Measurements from ENCODE around the gene MAGI2.
"Not testable (repeated sequence)": the region's sequence is repeated elsewhere in the genome, so short reads cannot be mapped to it uniquely, and the experiment has no call there.

The MAGI2 gene

DNA sequence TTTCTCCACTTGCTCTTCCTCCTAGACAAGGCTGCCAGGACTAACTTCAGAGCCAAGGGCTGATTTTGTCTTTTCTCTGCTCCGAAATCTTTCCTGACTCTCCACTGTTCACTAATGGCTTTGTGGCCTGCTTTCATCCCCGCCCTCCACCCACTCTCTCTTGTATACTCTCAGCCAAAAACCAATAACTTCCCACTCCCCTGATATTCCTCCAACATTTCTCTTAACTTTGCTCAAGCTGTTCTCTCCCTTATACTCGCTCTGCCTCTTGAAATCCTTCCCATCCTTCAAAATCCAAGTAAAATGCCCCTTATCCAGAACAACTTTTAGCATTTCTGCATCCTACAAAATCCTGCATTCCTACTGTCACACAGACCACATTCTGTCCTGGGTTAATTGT lies 1440.1 kb downstream of the MAGI2 start:
- Histone ChIP-seq H3K27ac (ENCODE audit: low read depth, low read length) (no peak overlapping the region), H3K4me1 (ENCODE audit: control insufficient read depth in 5 of 5, insufficient read depth in 5 of 5, low read length in 5 of 5) (peaks cover 0 to 15% (median 9%) of the 10 kb centered on the region in 5 donors), H3K4me3 (ENCODE audit: low read depth in 1 of 5, low read length in 5 of 5) (no peak overlapping the region), H3K27me3 (ENCODE audit: control insufficient read depth in 5 of 5, insufficient read depth in 4 of 5, low read length in 5 of 5) (no peaks in the 10 kb centered on the region), H3K9ac (ENCODE audit: low read length in 5 of 5) (no peak overlapping the region), H3K9me3 (ENCODE audit: control insufficient read depth in 5 of 5, low read length in 5 of 5) (no peaks in the 10 kb centered on the region), H3K36me3 (ENCODE audit: control insufficient read depth in 5 of 5, insufficient read depth in 5 of 5, low read length in 5 of 5) (no peaks in the 10 kb centered on the region)

DNA sequence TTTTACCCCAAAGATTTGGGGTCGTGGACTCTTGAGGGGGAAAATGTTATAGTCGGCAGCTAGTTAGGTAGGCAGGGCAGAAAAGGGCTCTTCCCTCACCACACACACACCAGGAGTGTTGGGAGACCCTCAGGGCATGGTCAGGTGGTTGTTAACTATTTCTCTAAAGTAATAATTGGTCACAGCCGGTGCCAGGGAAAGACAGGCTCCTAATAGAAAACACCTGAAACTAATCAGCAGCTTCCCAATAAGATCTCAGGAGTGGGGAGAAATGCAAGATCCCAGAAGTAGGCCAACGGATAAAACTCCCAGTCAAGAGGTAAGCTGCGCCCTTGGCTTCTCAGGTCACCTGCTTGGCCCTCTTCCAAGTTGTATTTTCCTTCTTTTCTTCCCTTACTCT lies 1441.8 kb downstream of the MAGI2 start:
- Histone ChIP-seq H3K4me1 (ENCODE audit: control insufficient read depth in 5 of 5, insufficient read depth in 5 of 5, low read length in 5 of 5) (peaks cover 0 to 2% (median 0%) of the 10 kb centered on the region in 5 donors), H3K9me3 (ENCODE audit: control insufficient read depth in 5 of 5, low read length in 5 of 5) (no peaks in the 10 kb centered on the region), H3K4me3 (ENCODE audit: low read depth in 1 of 5, low read length in 5 of 5) (no peak overlapping the region), H3K27me3 (ENCODE audit: control insufficient read depth in 5 of 5, insufficient read depth in 4 of 5, low read length in 5 of 5) (no peaks in the 10 kb centered on the region), H3K9ac (ENCODE audit: low read length in 5 of 5) (no peak overlapping the region), H3K36me3 (ENCODE audit: control insufficient read depth in 5 of 5, insufficient read depth in 5 of 5, low read length in 5 of 5) (no peaks in the 10 kb centered on the region), H3K27ac (ENCODE audit: low read depth, low read length) (no peak overlapping the region)

DNA sequence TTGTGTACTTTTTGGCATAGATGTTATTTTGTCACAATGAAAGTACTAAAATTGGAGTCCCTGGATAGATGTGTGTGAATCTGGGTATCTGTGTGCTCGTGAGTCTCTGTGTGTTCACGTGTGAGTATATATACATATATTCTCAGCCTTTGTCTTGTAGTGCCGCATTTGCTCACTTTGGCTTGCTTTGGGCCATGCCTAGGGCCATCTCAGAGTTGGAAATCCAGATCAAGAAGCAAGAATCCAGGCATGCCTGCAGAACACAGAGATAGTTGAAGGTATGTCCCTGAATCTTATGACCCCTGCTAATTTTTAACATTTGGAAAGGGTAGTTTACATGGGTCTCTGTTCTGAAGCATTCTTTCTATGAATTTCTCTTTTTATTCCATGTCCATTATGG lies 1446.2 kb downstream of the MAGI2 start:
- no peak overlapping the region for H3K9ac ChIP-seq (ENCODE audit: low read length in 5 of 5)
- no peaks in the 10 kb centered on the region for H3K27me3 ChIP-seq (ENCODE audit: control insufficient read depth in 5 of 5, insufficient read depth in 4 of 5, low read length in 5 of 5)
- H3K36me3 ChIP-seq (ENCODE audit: control insufficient read depth in 5 of 5, insufficient read depth in 5 of 5, low read length in 5 of 5): no peaks in the 10 kb centered on the region
- no peaks in the 10 kb centered on the region for H3K9me3 ChIP-seq (ENCODE audit: control insufficient read depth in 5 of 5, low read length in 5 of 5)
- H3K27ac ChIP-seq (ENCODE audit: low read depth, low read length): no peak overlapping the region
- H3K4me1 ChIP-seq (ENCODE audit: control insufficient read depth in 5 of 5, insufficient read depth in 5 of 5, low read length in 5 of 5): no peaks in the 10 kb centered on the region
- H3K4me3 ChIP-seq (ENCODE audit: low read depth in 1 of 5, low read length in 5 of 5): no peak overlapping the region

DNA sequence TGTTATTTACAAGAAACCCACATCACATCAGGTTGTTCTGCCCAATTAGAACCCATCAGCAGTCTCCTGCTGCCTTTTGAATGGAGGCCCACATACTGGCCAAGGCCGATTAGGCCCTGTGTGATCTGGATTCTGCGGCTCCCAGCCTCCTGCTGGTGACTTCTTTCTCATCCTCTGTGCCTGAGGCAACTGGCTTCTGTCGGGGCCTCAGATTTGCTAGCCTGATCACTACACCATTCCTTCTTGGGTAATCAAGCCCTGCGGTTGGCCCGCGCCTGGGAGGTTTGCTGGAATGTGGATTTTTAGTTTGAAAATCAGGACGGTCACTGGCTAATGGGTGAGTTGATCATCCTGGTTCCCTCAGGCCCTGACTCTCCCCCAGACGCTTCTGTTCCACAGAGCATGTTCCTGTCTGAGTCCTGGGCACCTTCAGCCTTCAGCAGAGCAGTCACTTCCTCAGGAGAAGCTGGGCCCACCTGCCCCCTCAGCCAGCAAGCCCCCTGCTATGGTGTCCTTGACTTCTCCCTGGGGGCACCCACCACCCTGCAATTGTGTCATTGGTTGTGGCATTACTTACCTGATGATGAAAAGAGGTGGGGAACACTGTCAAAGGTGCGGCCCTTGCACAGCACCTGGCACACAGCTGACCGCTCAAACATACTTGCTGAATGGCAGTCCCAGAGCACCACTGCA lies 1447.3 kb downstream of the MAGI2 start:
- no peak overlapping the region for H3K9ac ChIP-seq (ENCODE audit: low read length in 5 of 5)
- H3K27me3 ChIP-seq (ENCODE audit: control insufficient read depth in 5 of 5, insufficient read depth in 4 of 5, low read length in 5 of 5): no peaks in the 10 kb centered on the region
- H3K4me1 ChIP-seq (ENCODE audit: control insufficient read depth in 5 of 5, insufficient read depth in 5 of 5, low read length in 5 of 5): no peaks in the 10 kb centered on the region
- no peak overlapping the region for H3K4me3 ChIP-seq (ENCODE audit: low read depth in 1 of 5, low read length in 5 of 5)
- no peaks in the 10 kb centered on the region for H3K9me3 ChIP-seq (ENCODE audit: control insufficient read depth in 5 of 5, low read length in 5 of 5)
- H3K36me3 ChIP-seq (ENCODE audit: control insufficient read depth in 5 of 5, insufficient read depth in 5 of 5, low read length in 5 of 5): no peaks in the 10 kb centered on the region
- no peak overlapping the region for H3K27ac ChIP-seq (ENCODE audit: low read depth, low read length)

DNA sequence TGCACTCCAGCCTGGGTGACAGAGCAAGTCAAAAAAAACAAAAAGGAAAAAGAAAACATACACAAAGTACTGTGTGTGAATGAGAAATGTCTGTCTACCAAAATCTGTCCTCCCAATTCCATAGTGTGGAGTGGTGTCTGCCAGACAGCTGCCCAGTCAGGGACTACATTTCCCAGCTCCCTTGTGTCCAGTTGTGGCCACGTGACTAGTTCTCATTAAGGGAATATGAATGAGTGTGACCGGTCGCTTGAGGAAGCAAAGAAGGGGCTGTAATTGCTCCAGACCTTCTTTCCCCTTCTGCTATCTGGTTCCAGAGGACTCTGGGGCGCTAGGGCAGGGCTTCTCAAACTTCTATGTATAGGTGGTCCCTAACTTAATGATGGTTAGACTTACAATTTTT lies 1450.8 kb downstream of the MAGI2 start:
- Histone ChIP-seq H3K4me3 (ENCODE audit: low read depth in 1 of 5, low read length in 5 of 5) (no peak overlapping the region), H3K4me1 (ENCODE audit: control insufficient read depth in 5 of 5, insufficient read depth in 5 of 5, low read length in 5 of 5) (no peaks in the 10 kb centered on the region), H3K9me3 (ENCODE audit: control insufficient read depth in 5 of 5, low read length in 5 of 5) (peaks cover 0 to 4% (median 0%) of the 10 kb centered on the region in 5 donors), H3K27me3 (ENCODE audit: control insufficient read depth in 5 of 5, insufficient read depth in 4 of 5, low read length in 5 of 5) (no peaks in the 10 kb centered on the region), H3K36me3 (ENCODE audit: control insufficient read depth in 5 of 5, insufficient read depth in 5 of 5, low read length in 5 of 5) (no peaks in the 10 kb centered on the region), H3K9ac (ENCODE audit: low read length in 5 of 5) (no peak overlapping the region), H3K27ac (ENCODE audit: low read depth, low read length) (no peak overlapping the region)

DNA sequence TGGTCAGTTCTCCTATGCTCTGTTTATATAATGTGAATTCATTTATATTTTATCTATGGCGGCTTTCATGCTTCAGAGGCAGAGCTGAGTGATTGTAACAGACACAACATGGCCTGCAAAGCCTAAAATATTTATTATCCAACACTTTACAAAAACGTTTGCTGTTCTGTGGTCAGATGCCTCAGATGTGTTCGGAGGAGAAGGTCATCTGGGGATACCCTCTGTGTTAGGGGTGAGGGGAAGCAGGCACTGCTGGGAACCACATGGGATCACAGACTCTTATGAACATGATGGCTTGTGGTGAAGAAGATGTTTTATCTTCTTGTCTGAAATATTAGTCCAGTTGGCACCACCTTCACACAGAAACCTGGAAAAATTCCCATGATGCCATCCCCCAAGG lies 1451.4 kb downstream of the MAGI2 start:
- no peaks in the 10 kb centered on the region for H3K36me3 ChIP-seq (ENCODE audit: control insufficient read depth in 5 of 5, insufficient read depth in 5 of 5, low read length in 5 of 5)
- no peak overlapping the region for H3K27ac ChIP-seq (ENCODE audit: low read depth, low read length)
- H3K4me3 ChIP-seq (ENCODE audit: low read depth in 1 of 5, low read length in 5 of 5): no peak overlapping the region
- H3K9ac ChIP-seq (ENCODE audit: low read length in 5 of 5): no peak overlapping the region
- H3K4me1 ChIP-seq (ENCODE audit: control insufficient read depth in 5 of 5, insufficient read depth in 5 of 5, low read length in 5 of 5): no peaks in the 10 kb centered on the region
- H3K27me3 ChIP-seq (ENCODE audit: control insufficient read depth in 5 of 5, insufficient read depth in 4 of 5, low read length in 5 of 5): no peaks in the 10 kb centered on the region
- peaks cover 0 to 4% (median 0%) of the 10 kb centered on the region in 5 donors for H3K9me3 ChIP-seq (ENCODE audit: control insufficient read depth in 5 of 5, low read length in 5 of 5)

DNA sequence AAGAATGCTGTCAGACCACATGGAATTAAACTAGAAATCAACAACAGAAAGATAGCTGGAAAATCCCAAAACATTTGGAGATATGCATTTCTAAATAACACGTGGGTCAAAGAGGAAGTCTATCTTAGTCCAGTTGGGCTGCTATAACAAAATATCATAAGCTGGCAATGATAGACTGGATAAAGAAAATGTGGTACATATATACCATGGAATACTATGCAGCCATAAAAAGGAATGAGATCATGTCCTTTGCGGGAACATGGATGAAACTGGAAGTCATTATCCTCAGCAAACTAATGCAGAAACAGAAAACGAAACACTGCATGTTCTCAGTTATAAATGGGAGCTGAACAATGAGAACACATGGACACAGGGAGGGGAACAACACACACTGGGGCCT lies 1454.3 kb downstream of the MAGI2 start:
- not testable (repeated sequence) for H3K27me3 ChIP-seq (ENCODE audit: control insufficient read depth in 5 of 5, insufficient read depth in 4 of 5, low read length in 5 of 5); H3K27ac ChIP-seq (ENCODE audit: low read depth, low read length); H3K36me3 ChIP-seq (ENCODE audit: control insufficient read depth in 5 of 5, insufficient read depth in 5 of 5, low read length in 5 of 5); H3K9ac ChIP-seq (ENCODE audit: low read length in 5 of 5); H3K4me1 ChIP-seq (ENCODE audit: control insufficient read depth in 5 of 5, insufficient read depth in 5 of 5, low read length in 5 of 5); H3K4me3 ChIP-seq (ENCODE audit: low read depth in 1 of 5, low read length in 5 of 5); H3K9me3 ChIP-seq (ENCODE audit: control insufficient read depth in 5 of 5, low read length in 5 of 5)

DNA sequence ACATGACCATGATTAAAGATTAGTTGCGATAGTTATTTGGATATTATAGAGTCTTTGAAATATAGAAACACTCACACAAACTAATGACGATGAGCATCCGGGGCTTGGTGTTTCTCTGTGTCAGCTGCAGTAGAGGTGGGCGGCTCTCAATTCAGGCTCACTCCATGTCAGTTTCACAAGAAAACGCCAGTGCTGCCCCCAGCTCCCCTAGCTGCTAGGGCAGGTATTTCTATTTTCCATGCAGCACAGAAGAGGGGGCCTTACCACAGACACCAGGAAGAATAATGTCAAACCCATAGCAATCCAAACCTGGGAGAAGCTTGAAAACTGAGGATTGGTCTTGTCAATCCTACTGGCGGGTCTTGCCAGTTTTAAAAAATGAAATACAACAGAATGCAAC lies 1457.8 kb downstream of the MAGI2 start:
- H3K9me3 ChIP-seq (ENCODE audit: control insufficient read depth in 5 of 5, low read length in 5 of 5): peaks cover 0 to 4% (median 0%) of the 10 kb centered on the region in 5 donors
- H3K27me3 ChIP-seq (ENCODE audit: control insufficient read depth in 5 of 5, insufficient read depth in 4 of 5, low read length in 5 of 5): no peaks in the 10 kb centered on the region
- H3K4me3 ChIP-seq (ENCODE audit: low read depth in 1 of 5, low read length in 5 of 5): no peak overlapping the region
- no peaks in the 10 kb centered on the region for H3K4me1 ChIP-seq (ENCODE audit: control insufficient read depth in 5 of 5, insufficient read depth in 5 of 5, low read length in 5 of 5)
- no peak overlapping the region for H3K9ac ChIP-seq (ENCODE audit: low read length in 5 of 5)
- H3K36me3 ChIP-seq (ENCODE audit: control insufficient read depth in 5 of 5, insufficient read depth in 5 of 5, low read length in 5 of 5): no peaks in the 10 kb centered on the region
- no peak overlapping the region for H3K27ac ChIP-seq (ENCODE audit: low read depth, low read length)

DNA sequence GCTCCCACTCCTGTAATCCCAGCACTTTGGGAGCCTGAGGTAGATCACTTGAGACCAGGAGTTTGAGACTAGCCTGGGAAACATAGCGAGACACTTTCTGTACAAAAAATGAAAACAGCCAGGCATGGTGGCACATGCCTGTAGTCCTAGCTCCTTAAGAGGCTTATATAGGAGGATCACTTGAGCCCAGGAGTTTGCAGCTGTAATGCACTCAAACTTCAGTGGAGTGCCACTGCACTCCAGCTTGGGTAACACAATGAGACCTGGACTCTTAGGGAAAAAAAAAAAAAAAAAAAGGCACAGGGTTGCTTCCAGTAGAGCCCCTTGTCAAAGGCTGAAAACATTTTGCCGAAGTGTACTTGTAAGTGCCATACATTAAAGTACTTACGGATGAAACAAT lies 1459.6 kb downstream of the MAGI2 start:
- no peaks in the 10 kb centered on the region for H3K27me3 ChIP-seq (ENCODE audit: control insufficient read depth in 5 of 5, insufficient read depth in 4 of 5, low read length in 5 of 5)
- H3K36me3 ChIP-seq (ENCODE audit: control insufficient read depth in 5 of 5, insufficient read depth in 5 of 5, low read length in 5 of 5): no peaks in the 10 kb centered on the region
- no peak overlapping the region for H3K9ac ChIP-seq (ENCODE audit: low read length in 5 of 5)
- H3K4me1 ChIP-seq (ENCODE audit: control insufficient read depth in 5 of 5, insufficient read depth in 5 of 5, low read length in 5 of 5): no peaks in the 10 kb centered on the region
- no peak overlapping the region for H3K27ac ChIP-seq (ENCODE audit: low read depth, low read length)
- peaks cover 0 to under 1% (median 0%) of the 10 kb centered on the region in 5 donors for H3K9me3 ChIP-seq (ENCODE audit: control insufficient read depth in 5 of 5, low read length in 5 of 5)
- H3K4me3 ChIP-seq (ENCODE audit: low read depth in 1 of 5, low read length in 5 of 5): no peak overlapping the region

DNA sequence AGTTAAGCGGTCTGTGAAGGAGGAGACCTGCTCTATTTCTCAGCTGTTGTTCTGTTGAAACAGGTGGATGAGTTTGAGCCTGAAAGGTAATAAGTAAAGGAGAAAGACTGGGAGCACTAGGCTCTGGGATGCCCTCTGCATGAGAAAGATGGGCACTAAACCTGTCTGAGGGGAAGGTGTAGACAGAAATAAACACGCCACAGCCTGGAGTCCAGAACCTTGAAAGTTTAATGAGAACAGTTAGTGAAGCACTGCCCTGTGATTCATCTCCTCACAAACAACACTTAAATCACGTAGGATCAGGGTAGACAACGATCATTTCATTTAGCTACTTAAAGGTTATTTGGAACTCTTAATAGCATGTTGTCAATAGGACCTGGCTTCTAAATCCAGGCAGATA lies 1461.8 kb downstream of the MAGI2 start:
- Histone ChIP-seq H3K9me3 (ENCODE audit: control insufficient read depth in 5 of 5, low read length in 5 of 5) (no peaks in the 10 kb centered on the region), H3K27ac (ENCODE audit: low read depth, low read length) (no peak overlapping the region), H3K4me1 (ENCODE audit: control insufficient read depth in 5 of 5, insufficient read depth in 5 of 5, low read length in 5 of 5) (no peaks in the 10 kb centered on the region), H3K36me3 (ENCODE audit: control insufficient read depth in 5 of 5, insufficient read depth in 5 of 5, low read length in 5 of 5) (no peaks in the 10 kb centered on the region), H3K4me3 (ENCODE audit: low read depth in 1 of 5, low read length in 5 of 5) (no peak overlapping the region), H3K27me3 (ENCODE audit: control insufficient read depth in 5 of 5, insufficient read depth in 4 of 5, low read length in 5 of 5) (no peaks in the 10 kb centered on the region), H3K9ac (ENCODE audit: low read length in 5 of 5) (no peak overlapping the region)

Measured in subcutaneous abdominal adipose tissue (tissue), 5 donors.